Effector CD8-positive, alpha-beta T cell (primary cell): ENCODE results near the gene NR3C2.

Experiments used
- DNase-seq: peaks from one replicate; lab custom pipeline; 2025; lab: John Stamatoyannopoulos, UW

Gene NR3C2

GRCh38 chr4:148261848-148262247 is 180.4 kb downstream of the NR3C2 start:
- no peak for DNase-seq

- no peak for DNase-seq
These were observed 182.4 kb downstream of the NR3C2 start for GRCh38 chr4:148259841-148260240.

GRCh38 chr4:148258535-148258934 is 183.7 kb downstream of the NR3C2 start:
- no peak for DNase-seq

GRCh38 chr4:148255344-148255720 is 186.9 kb downstream of the NR3C2 start:
- DNase-seq: no peak

GRCh38 chr4:148254621-148255343 is 187.4 kb downstream of the NR3C2 start:
- no peak for DNase-seq

- no peak for DNase-seq
These were observed 188.4 kb downstream of the NR3C2 start for GRCh38 chr4:148253768-148254167.

- no peak for DNase-seq
These were observed 193.4 kb downstream of the NR3C2 start for GRCh38 chr4:148248824-148249223.

GRCh38 chr4:148245015-148245414 is 197.2 kb downstream of the NR3C2 start:
- DNase-seq: no peak

GRCh38 chr4:148243837-148244236 is 198.4 kb downstream of the NR3C2 start:
- no peak for DNase-seq

- DNase-seq: no peak
These were observed 202.0 kb downstream of the NR3C2 start for GRCh38 chr4:148240241-148240640.

- no peak for DNase-seq
These were observed 202.7 kb downstream of the NR3C2 start for GRCh38 chr4:148239494-148239985.

- DNase-seq: no peak
These were observed 203.3 kb downstream of the NR3C2 start for GRCh38 chr4:148238811-148239493.

- DNase-seq: no peak
These were observed 204.1 kb downstream of the NR3C2 start for GRCh38 chr4:148238086-148238485.

GRCh38 chr4:148235809-148236208 is 206.4 kb downstream of the NR3C2 start:
- no peak for DNase-seq

- DNase-seq: no peak
These were observed 212.4 kb downstream of the NR3C2 start for GRCh38 chr4:148229798-148230197.

- DNase-seq: no peak
These were observed 213.2 kb downstream of the NR3C2 start for GRCh38 chr4:148229028-148229427.

GRCh38 chr4:148227147-148227546 is 215.1 kb downstream of the NR3C2 start:
- DNase-seq: no peak

GRCh38 chr4:148226341-148226740 is 215.9 kb downstream of the NR3C2 start:
- no peak for DNase-seq

GRCh38 chr4:148225639-148226038 is 216.6 kb downstream of the NR3C2 start:
- no peak for DNase-seq

GRCh38 chr4:148224476-148224875 is 217.7 kb downstream of the NR3C2 start:
- no peak for DNase-seq

GRCh38 chr4:148222991-148223660 is 219.1 kb downstream of the NR3C2 start:
- no peak for DNase-seq

GRCh38 chr4:148216866-148217814 is 225.1 kb downstream of the NR3C2 start:
- DNase-seq: no peak
